Hepatocyte (in vitro differentiated cells): Measurements from ENCODE around the gene ISL1. TPM values are rescaled to one million over a fixed set of nuclear protein-coding genes. Genes with fewer than 3 reads are reported as not detected.

Experiments
- DNase-seq: peaks from one replicate; pipeline ENCODE4 v3.0.0-alpha.2; 2016; ENCODE audit warnings: low spot score
- H2AFZ ChIP-seq: fragments of 200-600 bp; sonication (generic); 2 replicates; pipeline ENCODE4 v1.6.0; 2016; ENCODE audit warnings: antibody characterized with exemption, mild to moderate bottlenecking
- H3K27ac ChIP-seq: fragments of 200-600 bp; sonication (generic); 2 replicates; pipeline ENCODE4 v1.5.1; 2016; ENCODE audit warnings: mild to moderate bottlenecking
- H3K27me3 ChIP-seq: fragments of 200-600 bp; sonication (generic); 2 replicates; pipeline ENCODE4 v1.6.1; 2016
- H3K36me3 ChIP-seq: fragments of 200-600 bp; sonication (generic); replicated peaks from 2 replicates; pipeline ENCODE4 v1.5.1; 2016; ENCODE audit warnings: low read depth; ENCODE audit not compliant: insufficient read depth
- H3K4me1 ChIP-seq: fragments of 200-600 bp; sonication (generic); 2 replicates; pipeline ENCODE4 v1.5.1; 2016; ENCODE audit warnings: mild to moderate bottlenecking, moderate library complexity; ENCODE audit not compliant: insufficient read depth
- H3K4me2 ChIP-seq: fragments of 200-600 bp; sonication (generic); 2 replicates; pipeline ENCODE4 v1.6.0; 2016
- H3K4me3 ChIP-seq: fragments of 200-600 bp; sonication (generic); 2 replicates; pipeline ENCODE4 v1.5.1; 2016; ENCODE audit warnings: mild to moderate bottlenecking
- H3K79me2 ChIP-seq: fragments of 200-600 bp; sonication (generic); 2 replicates; pipeline ENCODE4 v1.6.0; 2017; ENCODE audit warnings: mild to moderate bottlenecking
- H3K9me2 ChIP-seq: fragments of 200-600 bp; sonication (generic); replicated peaks from 2 replicates; pipeline ENCODE4 v1.6.0; 2017; ENCODE audit warnings: mild to moderate bottlenecking; ENCODE audit not compliant: insufficient read depth
- H3K9me3 ChIP-seq: fragments of 200-600 bp; sonication (generic); 2 replicates; pipeline ENCODE4 v1.5.1; 2016; ENCODE audit warnings: low read depth, mild to moderate bottlenecking
- H4K20me1 ChIP-seq: fragments of 200-600 bp; sonication (generic); 2 replicates; pipeline ENCODE4 v1.6.0; 2016; ENCODE audit warnings: mild to moderate bottlenecking; ENCODE audit not compliant: insufficient read depth, poor library complexity, severe bottlenecking
- EZH2 ChIP-seq: fragments of 200-600 bp; sonication (generic); IDR thresholded peaks from 2 replicates; pipeline ENCODE4 v1.6.1; 2016; ENCODE audit warnings: antibody characterized with exemption, mild to moderate bottlenecking, borderline replicate concordance
- EZH2phosphoT487 ChIP-seq: fragments of 200-600 bp; sonication (generic); IDR thresholded peaks from one replicate; pipeline ENCODE4 v1.6.1; 2018; ENCODE audit warnings: antibody characterized with exemption, mild to moderate bottlenecking, low read depth, moderate library complexity; ENCODE audit not compliant: unreplicated experiment, severe bottlenecking
- WGBS: methylation state at CpG from one replicate; pipeline ENCODE4 v1.1.6; 2016; ENCODE audit warnings: low lambda C conversion rate; ENCODE audit errors: missing lambda C conversion rate; 5-methylcytosine and 5-hydroxymethylcytosine counted together
- polyA plus RNA-seq: library from polyadenylated mRNA; unstranded; fragments of >200 nt; fragmentation: Nextera tagmentation; extraction: Ambion mirVana; gene quantifications from 2 replicates; pipeline ENCODE4 v1.2.1, GENCODE V29; 2016
- total RNA-seq: library from RNA; depleted of rRNA; stranded (reverse); fragments of >200 nt; gene quantifications from 2 replicates; pipeline ENCODE4 v1.2.3, GENCODE V29; 2014
- TF ChIP-seq, protein P1 (sequence below): fragments of 200-600 bp; sonication (generic); IDR thresholded peaks from 2 replicates; pipeline ENCODE4 v1.5.1; 2016; ENCODE audit warnings: antibody characterized with exemption, mild to moderate bottlenecking; ENCODE audit not compliant: poor library complexity

Gene ISL1
- total and polyA plus RNA-seq, 2 experiments from 2014 or later, result 22.0 to 29.1 TPM

DNA sequence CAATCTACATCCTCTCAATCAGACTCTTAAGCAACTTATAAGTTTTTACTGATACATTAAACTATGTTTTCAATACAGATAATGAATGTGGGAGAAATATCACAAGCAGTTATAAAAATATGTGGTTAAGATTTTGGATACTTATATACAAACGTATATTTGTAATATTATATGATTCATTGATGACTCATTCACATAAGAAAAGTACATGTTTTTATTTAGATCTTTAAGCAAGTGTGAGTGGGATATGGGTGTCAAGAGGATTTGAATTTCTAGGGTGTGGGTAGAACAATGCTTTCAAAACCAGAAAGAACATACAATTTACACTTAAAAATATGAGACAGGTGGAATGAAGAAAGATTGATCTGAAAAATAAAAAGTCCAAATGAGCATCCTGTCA lies 36.1 kb upstream of the ISL1 start:
- H3K27me3 ChIP-seq, result no peaks in the 10 kb centered on the region
- WGBS, result 85% methylated on average over 1 of the region's 1 CpG
- no peaks in the 10 kb centered on the region for H3K9me2 ChIP-seq
- no peaks in the 10 kb centered on the region for H4K20me1 ChIP-seq
- TF ChIP-seq, protein P1, sequence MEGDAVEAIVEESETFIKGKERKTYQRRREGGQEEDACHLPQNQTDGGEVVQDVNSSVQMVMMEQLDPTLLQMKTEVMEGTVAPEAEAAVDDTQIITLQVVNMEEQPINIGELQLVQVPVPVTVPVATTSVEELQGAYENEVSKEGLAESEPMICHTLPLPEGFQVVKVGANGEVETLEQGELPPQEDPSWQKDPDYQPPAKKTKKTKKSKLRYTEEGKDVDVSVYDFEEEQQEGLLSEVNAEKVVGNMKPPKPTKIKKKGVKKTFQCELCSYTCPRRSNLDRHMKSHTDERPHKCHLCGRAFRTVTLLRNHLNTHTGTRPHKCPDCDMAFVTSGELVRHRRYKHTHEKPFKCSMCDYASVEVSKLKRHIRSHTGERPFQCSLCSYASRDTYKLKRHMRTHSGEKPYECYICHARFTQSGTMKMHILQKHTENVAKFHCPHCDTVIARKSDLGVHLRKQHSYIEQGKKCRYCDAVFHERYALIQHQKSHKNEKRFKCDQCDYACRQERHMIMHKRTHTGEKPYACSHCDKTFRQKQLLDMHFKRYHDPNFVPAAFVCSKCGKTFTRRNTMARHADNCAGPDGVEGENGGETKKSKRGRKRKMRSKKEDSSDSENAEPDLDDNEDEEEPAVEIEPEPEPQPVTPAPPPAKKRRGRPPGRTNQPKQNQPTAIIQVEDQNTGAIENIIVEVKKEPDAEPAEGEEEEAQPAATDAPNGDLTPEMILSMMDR, result no peak
- no peak for TF ChIP-seq EZH2
- TF ChIP-seq EZH2phosphoT487, result no peak
- no peaks in the 10 kb centered on the region for H3K9me3 ChIP-seq
- H3K27ac ChIP-seq, result no peak overlapping the region
- H2AFZ ChIP-seq, result no peak overlapping the region
- H3K4me3 ChIP-seq, result no peak overlapping the region
- no peaks in the 10 kb centered on the region for H3K79me2 ChIP-seq
- no peak for DNase-seq
- no peak overlapping the region for H3K4me2 ChIP-seq
- no peaks in the 10 kb centered on the region for H3K4me1 ChIP-seq
- no peaks in the 10 kb centered on the region for H3K36me3 ChIP-seq

DNA sequence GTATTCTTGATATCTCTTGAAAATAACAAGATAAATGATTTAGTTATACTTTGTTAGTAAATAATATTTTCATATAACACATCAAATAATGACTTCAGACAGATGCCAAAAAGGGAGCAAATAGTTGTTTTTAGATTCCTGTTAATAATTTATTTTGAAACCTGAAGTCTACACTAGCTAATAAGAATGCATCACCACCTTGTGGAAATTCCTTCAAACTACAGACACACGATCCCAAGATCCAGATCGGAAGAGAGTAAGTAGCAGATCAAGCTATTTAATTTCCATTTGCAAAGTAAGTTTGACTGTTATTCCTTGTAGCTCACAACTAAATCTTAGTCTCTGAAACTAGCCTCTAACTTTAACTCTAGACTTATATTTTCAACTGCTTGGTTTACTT lies 35.5 kb upstream of the ISL1 start:
- Histone ChIP-seq H3K9me2 (no peaks in the 10 kb centered on the region), H3K9me3 (no peaks in the 10 kb centered on the region), H2AFZ (no peak overlapping the region), H3K27ac (no peak overlapping the region), H4K20me1 (no peaks in the 10 kb centered on the region), H3K4me1 (no peaks in the 10 kb centered on the region), H3K27me3 (no peaks in the 10 kb centered on the region), H3K4me3 (no peak overlapping the region), H3K79me2 (no peaks in the 10 kb centered on the region), H3K36me3 (no peaks in the 10 kb centered on the region), H3K4me2 (no peak overlapping the region)
- 89% methylated on average over 2 of the region's 2 CpGs for WGBS
- DNase-seq, result no peak
- TF ChIP-seq, protein P1, result peak; percentile 18
- no peak for TF ChIP-seq EZH2phosphoT487

DNA sequence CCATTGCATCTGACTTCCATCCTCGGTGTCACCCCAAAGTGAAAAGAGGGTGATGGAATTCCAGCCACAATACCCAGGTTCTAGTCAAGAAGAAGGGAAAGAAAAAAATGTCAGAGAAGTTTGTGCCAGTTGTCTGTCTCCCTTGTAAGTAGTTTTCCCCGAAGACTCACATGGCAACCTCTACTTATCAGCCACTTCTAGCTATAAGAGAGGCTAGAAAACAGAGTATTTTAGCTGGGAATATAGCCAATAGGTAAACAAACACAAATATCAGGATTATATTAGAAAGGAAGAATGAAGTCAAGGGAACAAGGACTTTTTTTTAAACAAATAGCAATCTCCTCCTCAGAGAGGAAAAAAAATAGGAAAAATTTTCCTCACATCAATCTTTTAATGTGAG lies 12.2 kb upstream of the ISL1 start:
- 73% methylated on average over 2 of the region's 2 CpGs for WGBS
- peaks cover 11% of the 10 kb centered on the region for H3K4me1 ChIP-seq
- DNase-seq, result no peak
- no peak overlapping the region for H3K4me2 ChIP-seq
- peaks cover 2% of the 10 kb centered on the region for H3K27me3 ChIP-seq
- no peaks in the 10 kb centered on the region for H3K9me3 ChIP-seq
- peaks cover 12% of the 10 kb centered on the region for H3K79me2 ChIP-seq
- H3K4me3 ChIP-seq, result no peak overlapping the region
- no peaks in the 10 kb centered on the region for H4K20me1 ChIP-seq
- H3K27ac ChIP-seq, result no peak overlapping the region
- H3K36me3 ChIP-seq, result no peaks in the 10 kb centered on the region
- H3K9me2 ChIP-seq, result no peaks in the 10 kb centered on the region
- TF ChIP-seq EZH2 (no peak), EZH2phosphoT487 (no peak)
- TF ChIP-seq, protein P1, result no peak
- H2AFZ ChIP-seq, result no peak overlapping the region
